ENCODE measurements around the gene BMI1.

- no peak for TF ChIP-seq CTCF (IDR thresholded peaks at IDR 0.05)
- no peak for TF ChIP-seq EZH2 (IDR thresholded peaks at IDR 0.05; ENCODE audit: borderline replicate concordance, insufficient read depth, low read depth, low read length, poor library complexity, severe bottlenecking)
Measured at GRCh38 chr10:22366435-22366703, 45.5 kb downstream of the BMI1 start.

Measured in B cell (primary cell).